HL-60 (cell line): ENCODE data around the gene ZFHX3.

ENCODE experiments used
- DNase-seq, 2 experiments: peaks; one replicate each; pipeline ENCODE4 v3.0.0-alpha.2; 2010 to 2020; ENCODE audit warnings: low read depth in 1 of 2, low spot score in 1 of 2
- H3K27ac ChIP-seq: fragments of 250-450 bp; sonication (Bioruptor Pico); replicated peaks from 2 replicates; pipeline ENCODE4 v1.5.1; 2020; ENCODE audit warnings: mild to moderate bottlenecking, moderate library complexity
- H3K27me3 ChIP-seq: fragments of 250-450 bp; sonication (Bioruptor Pico); 2 replicates; pipeline ENCODE4 v1.5.1; 2021; ENCODE audit warnings: mild to moderate bottlenecking, moderate library complexity; ENCODE audit not compliant: insufficient read depth, poor library complexity, severe bottlenecking
- H3K4me3 ChIP-seq: replicated peaks from 2 replicates; pipeline ENCODE4 v1.5.1; 2011; ENCODE audit warnings: mild to moderate bottlenecking, control low read depth, low read length; ENCODE audit not compliant: insufficient read depth
- CTCF ChIP-seq: IDR thresholded peaks from one replicate; pipeline ENCODE4 v1.5.1; 2011; ENCODE audit warnings: low read length, control low read depth, inconsistent platforms; ENCODE audit not compliant: insufficient read depth
- GABPA ChIP-seq: IDR thresholded peaks from 2 replicates; pipeline ENCODE4 v1.6.1; 2012; ENCODE audit warnings: low read depth
- POLR2AphosphoS5 ChIP-seq: IDR thresholded peaks from 2 replicates; pipeline ENCODE4 v1.6.1; 2012; ENCODE audit warnings: low read depth
- REST ChIP-seq: IDR thresholded peaks from 2 replicates; pipeline ENCODE4 v1.6.1; 2012; ENCODE audit warnings: low read depth; ENCODE audit not compliant: insufficient replicate concordance
- SPI1 ChIP-seq: IDR thresholded peaks from 2 replicates; pipeline ENCODE4 v1.6.1; 2012; ENCODE audit warnings: low read depth, mild to moderate bottlenecking, borderline replicate concordance

The ZFHX3 gene

GRCh38 chr16:73057291-73058210 lies 9.6 kb upstream of the ZFHX3 start:
- Histone ChIP-seq H3K27me3 (peaks cover 25% of the 10 kb centered on the region), H3K27ac (no peak overlapping the region; the same call in 1 of the 2 replicates), H3K4me3 (peak overlapping the region; percentile 45)
- no peak for DNase-seq
- TF ChIP-seq CTCF = no peak
- no peak for TF ChIP-seq SPI1
- no peak for TF ChIP-seq GABPA
- TF ChIP-seq REST = no peak
- no peak for TF ChIP-seq POLR2AphosphoS5

- Histone ChIP-seq H3K27me3 (peaks cover 20% of the 10 kb centered on the region), H3K27ac (no peak overlapping the region), H3K4me3 (peak overlapping the region; percentile 45; the same call in 1 of the 2 replicates)
- TF ChIP-seq GABPA (no peak), REST (no peak), POLR2AphosphoS5 (no peak), CTCF (no peak), SPI1 (no peak)
- DNase-seq = no peak
These were observed 9.0 kb upstream of the ZFHX3 start for GRCh38 chr16:73056921-73057290.

- no peak for DNase-seq
- TF ChIP-seq POLR2AphosphoS5 (no peak), REST (no peak), CTCF (no peak), GABPA (no peak), SPI1 (peak; percentile 48; the same call in 1 of the 2 replicates)
- H3K4me3 ChIP-seq = no peak overlapping the region
- no peak overlapping the region for H3K27ac ChIP-seq
- peaks cover 15% of the 10 kb centered on the region for H3K27me3 ChIP-seq
These were observed 8.5 kb upstream of the ZFHX3 start for GRCh38 chr16:73056448-73056847.
